HG02759 (cell line): ENCODE results near the gene JAK1.
A peak's percentile ranks its signal among the peaks of the same experiment; 100 is the strongest.

Experiments
- ATAC-seq: cut with Tn5 transposase; IDR thresholded peaks from one replicate; pipeline ENCODE4 v1.9.1; 2021; ENCODE audit warnings: mild to moderate bottlenecking, moderate library complexity; ENCODE audit not compliant: unreplicated experiment

The JAK1 gene

DNA sequence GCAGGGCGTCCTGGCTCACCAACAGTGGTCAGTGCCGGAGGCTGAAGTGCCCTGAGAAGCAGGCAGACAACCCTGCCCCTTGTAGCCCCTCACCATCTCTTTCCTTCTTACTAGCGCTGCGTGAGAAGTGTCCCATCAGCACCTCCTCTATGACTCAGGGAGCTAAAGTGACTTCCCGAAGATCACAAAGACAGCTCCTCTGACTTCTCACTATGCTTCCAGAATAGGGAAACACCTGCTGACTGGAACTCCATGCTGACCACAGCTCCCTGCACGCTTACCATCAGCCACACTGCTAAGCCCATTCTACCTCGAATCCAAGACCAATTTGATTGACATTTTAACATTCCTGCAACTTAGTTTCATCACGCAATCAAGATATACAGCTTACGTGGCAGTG, 92.8 kb downstream of the JAK1 start:
- ATAC-seq = no peak

DNA sequence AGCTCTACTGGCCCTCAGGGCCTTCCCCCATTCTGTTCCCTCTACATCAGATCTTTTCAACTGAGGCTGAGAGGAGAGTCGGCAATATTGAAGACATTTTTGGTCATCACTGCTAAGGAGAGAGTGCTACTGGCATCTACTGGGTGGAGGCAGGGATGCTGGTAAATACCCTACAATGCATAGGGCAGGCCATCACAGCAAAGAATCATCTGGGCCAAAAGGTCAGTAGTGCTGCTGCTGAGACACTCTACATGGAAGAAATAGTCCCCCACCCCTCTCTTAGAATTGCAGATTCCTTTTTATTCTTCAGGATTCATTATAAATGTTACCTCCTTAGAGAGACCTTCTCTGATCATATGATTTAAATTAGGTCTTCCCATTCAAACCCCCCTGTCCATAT, 94.3 kb downstream of the JAK1 start:
- no peak for ATAC-seq

DNA sequence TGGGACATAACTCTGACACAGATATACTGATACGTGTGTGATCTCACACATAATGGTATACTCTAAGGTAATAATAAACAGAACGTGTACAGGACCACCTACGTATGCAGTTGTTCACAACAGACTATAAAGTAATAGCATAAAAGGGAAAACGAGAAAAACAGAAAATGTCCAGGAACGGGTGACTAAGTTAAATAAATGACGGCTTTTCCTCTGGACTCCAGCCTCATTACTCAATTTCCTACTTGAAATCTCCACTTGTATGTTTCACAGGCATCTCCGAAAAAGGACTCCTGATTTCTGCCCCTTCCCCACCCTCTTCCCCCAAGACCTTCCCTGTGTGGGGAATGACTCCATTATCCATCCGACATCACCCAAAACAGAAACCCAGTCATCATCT, 95.1 kb downstream of the JAK1 start:
- no peak for ATAC-seq

DNA sequence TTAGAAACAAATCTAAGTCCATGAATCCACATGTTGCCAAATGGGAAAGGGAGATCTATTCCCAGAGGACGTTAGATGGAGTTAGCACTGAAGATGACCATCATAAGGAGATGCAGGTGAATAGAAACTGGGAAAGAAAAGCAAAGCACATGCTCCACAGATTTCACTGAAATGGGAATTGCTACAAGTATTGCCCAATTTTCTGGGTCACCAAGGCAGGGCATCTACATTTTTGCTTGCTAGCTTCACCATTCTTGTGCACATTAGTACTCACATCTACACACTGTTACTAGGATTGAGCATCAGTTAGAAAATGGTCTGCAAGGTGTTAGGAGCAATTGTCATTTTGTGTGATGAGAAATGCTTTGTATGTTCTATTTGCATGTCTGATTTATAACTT, 99.1 kb downstream of the JAK1 start:
- ATAC-seq = no peak

DNA sequence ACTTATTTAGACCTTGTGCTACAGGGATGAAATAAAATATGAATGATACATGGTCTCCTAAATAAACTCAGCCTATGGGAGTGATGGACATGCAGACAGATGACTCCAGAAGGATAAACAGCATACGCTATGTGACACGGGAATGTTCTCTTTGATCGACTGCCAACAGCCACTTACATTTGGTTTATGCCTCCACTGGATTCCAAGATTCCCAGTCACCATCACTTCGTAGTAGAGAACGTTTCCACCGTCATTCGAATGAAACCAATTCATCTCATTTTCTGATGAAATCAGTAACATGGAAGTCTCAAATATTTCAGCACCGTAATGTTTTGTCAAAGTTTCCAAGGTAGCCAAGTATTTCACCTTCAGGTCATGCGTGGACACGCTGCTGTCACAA, 99.7 kb downstream of the JAK1 start:
- no peak for ATAC-seq

DNA sequence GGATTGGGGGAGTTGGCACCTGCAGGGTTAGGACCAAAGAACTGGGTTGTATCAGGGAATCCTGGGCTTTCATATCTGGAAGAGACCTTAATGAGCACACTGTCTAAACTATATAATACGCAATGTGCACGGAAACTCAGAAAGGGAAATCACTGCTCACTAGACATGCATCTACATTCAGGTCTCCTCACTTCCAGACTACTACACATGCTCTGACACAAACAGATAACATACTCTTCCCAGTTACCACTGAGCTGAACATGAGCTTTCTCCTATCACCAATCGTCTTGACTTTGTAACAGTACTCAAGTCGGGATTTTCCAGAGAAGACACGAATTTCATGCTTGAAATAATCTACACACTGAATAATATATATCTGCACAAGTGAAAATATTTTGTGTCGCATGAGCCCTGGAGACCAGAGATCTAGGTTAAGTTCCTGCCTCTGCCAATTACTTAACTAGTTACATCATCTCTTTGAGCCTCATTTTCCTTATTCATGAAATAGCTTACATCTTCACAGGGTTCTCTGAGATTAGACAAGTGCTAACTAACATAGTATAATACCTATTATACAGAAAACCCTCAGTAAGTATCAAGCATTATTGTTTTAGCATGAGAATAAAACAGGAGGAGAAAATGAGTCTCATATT, 101.1 kb downstream of the JAK1 start:
- no peak for ATAC-seq

DNA sequence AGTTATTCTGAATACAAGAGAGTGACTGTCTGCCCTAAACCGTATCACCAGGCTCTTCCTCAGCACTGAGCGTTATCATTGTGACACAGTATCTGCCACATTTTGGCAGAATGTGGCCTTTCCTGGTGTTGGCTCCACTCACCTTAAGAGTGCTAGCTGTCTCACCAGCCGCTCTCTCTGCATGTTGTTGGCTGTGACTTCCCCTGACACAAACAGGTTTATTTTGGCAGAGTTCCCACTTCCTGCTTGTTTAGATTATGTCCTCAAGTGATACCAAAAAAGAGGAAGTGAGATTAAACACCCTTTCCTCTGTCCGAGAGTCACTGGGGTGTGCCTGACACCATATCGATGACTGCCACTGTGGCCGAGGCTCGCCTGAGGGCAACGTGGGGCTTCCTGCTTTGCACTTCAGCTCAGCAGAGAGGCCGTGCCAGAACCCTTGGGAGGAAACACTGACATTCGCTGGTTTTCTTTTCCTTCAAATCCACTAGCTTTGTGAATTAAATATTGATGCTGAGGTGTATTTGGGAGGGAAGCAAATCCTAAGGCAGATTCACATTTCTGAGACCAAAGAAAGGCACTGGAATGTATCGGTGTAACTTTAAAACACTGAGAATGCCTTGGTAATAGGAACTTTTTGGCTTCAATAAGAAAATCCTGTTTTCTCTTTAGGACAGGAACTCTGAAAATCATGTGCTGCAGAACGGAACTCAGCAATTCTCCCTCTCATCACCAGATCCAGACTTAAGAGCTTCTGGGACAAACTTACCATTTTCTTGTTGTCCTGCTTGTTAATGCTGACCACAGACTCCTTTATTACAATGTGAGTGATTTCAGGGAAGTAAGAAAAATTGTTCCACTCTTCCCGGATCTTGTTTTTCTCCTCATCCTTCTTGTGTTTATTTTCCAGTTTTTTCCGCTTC, 102.1 kb downstream of the JAK1 start:
- peak; percentile 100 for ATAC-seq

DNA sequence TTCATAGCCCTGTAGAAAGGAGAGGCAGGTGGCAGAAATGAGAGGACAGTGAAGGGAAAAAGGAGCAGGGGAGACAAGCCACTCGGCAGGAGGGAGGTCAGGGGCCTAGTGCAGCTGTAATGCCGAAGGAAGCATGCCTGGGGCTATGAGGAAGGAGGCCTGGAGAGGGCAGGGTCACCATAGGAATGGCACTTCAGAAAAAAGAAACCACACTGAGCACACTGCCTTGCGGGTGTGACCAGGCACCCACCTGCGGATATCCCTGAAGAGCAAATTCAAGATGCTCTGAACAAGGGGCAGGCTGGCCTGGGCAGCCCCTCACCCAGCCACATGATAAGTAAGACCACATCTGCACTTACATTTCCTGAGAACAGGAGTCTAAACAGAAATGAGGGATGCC, 104.7 kb downstream of the JAK1 start:
- no peak for ATAC-seq

DNA sequence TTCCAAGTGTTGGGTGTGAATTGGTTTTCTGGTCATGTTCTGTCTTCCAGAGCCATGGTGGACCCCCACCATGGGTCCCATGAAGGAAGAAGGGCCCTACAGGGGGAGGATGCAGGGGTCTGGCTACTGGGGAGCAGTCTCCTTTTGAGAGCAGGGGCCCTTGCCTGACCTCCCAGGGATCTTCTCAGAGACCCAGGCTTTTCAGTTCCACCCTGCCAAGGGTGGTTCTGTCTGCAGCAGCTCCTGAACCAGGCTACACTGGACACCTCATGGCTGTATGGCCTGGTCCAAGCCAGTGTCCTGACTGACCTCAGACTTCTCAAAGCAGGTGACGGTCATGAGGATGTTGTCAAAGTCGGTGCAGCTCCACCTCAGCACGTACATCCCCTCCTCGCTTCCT, 109.0 kb downstream of the JAK1 start:
- ATAC-seq = no peak

DNA sequence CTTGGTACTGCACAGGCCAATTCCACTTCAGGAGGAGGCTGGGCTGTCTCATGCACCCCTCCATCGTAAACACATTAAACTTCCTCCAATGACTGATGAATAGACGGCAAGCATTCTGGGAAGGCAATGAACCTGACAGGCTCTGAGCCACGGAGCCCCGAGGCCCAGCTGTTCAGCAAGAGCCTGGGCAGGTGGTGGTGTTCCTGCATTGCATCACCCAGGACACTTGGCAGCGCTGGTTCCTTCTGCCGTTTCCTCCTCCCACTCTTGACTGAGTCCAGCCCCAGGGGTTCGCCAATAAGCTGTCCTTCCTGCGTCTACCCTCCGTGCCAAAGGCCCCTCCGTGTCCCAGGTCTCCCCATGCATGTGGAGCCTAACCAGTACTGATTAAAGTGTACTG, 109.8 kb downstream of the JAK1 start:
- ATAC-seq = no peak

DNA sequence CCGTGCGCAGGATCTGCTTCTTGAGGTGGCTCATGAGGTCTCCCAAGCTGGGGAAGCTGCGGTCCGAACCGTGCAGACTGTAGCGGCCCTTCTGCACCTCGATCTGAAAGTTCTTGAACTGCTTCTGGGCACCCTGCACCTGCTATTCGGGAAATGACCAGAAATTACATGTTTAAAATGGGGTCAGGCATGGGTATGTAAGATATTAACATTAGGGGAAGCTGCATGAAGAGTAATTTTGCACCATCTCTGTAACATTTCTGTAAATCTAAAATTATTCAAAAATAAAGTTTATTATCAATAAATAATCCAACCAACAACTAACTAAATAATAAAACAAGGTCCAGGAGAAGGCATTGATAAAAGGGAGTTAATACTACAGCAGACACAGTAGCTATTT, 110.8 kb downstream of the JAK1 start:
- ATAC-seq = no peak

DNA sequence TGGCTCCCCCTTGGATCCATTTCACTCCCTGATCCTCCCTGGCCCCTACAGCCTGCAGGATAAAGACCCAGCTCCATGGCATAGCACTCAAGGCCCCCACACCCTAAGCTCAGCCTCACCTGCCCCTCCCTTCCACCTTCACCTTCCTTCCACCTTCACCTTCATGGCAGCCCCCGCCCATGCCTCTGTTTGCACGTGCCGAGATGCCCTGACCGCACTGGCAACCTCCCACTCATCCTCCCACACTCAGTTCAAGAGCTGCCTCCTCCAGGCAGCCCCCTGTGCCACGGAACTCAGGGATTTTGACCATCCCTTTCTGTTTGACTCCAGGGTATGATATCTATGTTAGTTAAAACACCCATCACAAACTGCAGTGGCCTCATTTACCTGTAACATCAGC, 111.7 kb downstream of the JAK1 start:
- ATAC-seq = no peak

DNA sequence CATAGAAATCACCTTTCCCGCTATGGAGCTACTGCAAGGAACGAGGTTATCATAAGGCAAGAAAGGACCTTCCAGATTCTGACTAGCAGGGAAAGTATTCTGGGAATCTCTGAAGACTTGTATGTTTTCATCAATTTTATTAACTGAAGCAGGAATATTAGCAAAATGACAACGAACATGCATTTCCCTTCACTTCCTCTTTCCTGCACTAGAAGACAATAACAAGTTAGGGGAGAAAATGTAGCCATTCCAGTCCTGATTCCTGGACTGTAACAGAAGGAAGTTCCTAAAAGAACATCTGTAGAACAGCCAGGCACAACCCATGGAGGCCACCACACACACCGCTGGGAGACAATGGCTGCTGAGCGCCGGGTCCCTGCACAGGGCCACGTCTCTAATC, 114.7 kb downstream of the JAK1 start:
- ATAC-seq = no peak

DNA sequence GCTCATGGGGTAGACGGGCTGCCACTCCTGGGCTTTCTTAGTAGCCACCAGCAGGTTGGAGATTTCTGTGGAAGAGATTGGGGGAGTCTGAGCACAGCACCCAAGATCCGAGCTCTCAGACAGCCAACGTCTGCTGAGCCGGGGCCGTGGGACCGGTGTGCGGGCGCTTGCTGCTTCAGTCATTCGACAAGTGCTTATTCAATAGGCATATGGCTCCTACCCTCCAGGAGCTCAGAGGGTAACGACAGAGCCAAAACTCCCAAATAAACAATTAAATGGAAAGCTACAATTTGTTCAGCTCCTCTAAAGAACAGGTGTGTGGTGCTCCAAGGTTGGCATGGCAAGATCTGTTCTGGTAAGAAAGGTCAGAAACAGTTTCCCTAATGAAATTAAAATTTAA, 115.5 kb downstream of the JAK1 start:
- ATAC-seq = no peak

DNA sequence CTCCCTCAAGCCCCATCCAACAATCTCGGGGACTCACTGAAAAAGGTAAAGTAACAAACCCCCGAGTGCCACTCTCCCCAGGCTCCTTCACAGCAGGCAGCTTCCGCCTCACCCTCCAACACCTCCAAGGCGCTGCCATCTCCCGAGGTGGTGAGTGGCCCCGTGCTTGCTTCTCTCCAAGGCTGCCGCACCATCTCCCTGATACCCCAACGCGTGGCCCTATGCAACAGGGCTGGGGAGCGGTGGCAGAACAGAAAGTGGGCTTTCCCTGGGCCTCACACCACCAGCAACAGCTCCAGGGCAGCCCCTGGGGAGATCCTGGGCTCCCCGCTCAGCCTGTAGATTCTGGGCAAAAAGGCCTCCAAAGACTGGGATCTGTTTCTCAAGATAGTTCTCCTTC, 116.4 kb downstream of the JAK1 start:
- ATAC-seq = no peak

DNA sequence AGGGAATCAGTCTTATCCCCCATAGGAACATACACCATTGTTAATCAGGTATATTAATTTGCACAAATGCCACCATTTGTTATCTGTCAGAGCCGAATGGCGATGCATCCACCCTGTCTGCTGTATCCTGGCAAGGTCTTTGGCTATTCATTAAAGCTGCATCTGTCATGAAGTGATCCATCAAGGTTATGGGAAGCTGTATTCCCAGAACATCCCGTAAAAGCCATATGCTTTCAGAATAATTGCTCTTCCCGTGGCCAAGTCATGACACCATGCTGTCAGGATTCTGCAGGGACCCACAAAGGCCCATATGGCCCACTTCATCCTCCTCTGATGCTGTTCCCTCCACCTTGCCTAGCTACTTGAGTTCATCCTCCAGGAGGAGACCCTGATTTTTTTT, 117.5 kb downstream of the JAK1 start:
- no peak for ATAC-seq

DNA sequence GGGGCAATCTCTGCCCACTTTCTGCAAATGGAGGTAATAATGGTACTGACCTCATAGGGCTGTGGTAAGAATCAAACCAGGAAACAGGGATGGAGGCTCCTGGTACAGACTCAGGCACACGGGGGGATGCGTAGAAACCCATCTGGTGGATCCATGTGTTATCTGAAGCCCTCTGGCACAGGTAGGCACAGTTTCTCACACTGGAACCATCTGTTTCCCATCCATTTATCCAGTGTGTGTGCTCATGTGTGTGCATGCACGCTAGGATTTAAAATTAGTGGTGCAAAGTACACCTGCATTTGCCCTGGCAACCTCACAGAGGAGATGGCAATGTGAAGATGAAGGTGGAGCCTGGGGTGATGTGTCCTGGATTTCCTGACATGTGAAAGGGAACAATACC, 118.2 kb downstream of the JAK1 start:
- no peak for ATAC-seq

DNA sequence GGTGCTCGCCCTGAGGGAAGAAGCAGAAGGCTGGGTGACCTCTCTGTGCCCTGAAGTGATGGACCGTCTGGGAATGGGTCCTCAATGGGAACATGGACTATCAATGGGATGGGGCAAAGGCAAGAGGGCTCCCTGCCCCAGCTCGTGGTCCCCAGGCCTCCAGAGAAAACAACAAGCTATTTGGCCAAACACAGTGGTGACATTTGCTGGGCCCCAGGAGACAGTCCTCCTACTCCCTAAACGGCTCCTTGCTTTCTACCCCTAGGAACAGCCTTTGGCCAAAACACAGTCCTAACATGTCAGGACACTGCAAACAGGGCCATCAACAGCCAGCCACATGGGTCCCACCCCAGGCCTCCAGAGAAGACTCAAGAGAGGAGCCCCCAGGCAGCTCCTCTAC, 118.7 kb downstream of the JAK1 start:
- ATAC-seq = no peak

DNA sequence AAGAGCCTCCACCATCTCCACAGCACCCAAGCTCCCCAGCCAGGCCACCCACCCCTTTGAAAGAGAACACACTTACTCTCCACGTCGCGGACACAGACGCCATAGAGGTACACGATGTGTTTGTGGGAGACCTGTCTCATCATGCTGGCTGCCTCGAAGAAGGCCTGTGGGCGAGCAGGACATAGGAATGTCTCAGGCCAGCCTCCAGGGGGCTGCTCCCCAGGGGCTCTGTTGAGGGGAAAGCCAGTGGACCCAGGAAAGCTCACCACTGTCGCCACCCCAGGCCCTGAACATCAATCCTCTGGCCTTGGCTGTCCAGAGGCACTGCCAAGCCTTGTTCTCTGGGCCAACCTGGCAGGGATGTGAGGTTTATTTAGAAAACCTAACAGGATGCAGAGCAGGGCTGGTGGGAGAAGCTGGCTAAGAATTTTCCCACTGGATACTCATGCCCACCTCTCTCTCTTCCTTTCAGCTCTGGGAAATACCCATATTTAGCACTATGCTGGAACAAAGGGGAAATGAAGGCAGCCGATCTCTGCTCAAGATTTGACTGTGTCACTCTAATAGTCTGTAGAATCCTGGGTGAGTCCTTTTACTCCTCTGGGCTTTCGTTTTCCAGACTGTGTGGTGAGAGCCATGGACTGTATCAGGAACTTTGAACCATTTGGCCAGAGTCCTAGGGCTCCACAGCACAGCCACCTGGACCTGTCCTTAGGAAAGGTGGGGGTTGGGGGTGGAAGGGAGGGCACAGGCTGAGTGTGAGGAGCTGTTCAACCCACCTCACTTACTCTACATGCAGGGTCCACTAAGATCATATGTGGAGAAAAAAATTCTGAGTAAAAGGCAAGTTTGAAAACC, 119.5 kb downstream of the JAK1 start:
- no peak for ATAC-seq

DNA sequence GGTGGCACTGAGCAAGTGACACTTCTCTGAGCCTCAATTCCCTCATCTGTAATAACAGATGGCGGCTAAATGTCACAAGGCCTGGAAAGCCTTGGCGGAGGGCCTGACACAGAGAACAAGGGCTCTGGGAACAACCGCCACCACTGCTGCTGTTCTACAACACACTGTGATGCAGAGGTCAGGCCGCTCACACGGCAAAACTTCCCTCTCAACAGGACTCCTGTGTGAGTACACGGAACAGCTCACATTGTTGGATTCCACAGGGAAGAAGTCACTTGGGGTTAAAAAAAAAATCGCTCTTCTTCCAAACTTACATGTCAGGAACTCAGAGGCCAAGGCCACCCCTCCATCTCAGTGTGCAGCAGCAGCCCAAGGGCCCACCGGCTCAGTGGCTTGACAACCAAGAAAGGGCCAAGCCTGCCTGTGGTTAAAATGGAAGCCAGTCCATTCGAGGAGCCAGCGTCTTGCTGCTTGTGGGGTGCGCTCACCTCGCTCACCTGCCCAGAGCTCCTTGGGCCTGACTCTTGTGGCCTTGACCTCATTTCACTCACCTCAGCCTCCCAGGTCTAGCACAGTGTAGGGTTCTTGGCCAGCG, 120.4 kb downstream of the JAK1 start:
- ATAC-seq = no peak

DNA sequence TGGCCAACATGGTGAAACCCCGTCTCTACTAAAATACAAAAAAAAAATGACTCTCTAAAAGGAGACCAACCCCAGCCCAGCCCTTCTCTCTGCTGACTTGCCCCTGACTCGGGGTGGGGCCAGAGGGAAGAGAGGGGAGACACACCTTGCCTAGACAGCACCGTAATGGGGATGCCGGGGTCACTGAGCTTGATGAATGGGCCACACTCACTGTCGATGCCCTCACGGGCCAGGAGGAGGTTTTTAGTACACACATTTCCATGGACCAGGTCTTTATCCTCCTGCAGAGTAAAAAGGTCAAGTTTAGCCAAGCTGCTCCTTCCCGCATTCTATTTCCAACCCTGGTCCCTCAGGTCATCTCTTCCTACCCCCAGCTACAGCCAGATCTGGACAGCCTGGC, 121.7 kb downstream of the JAK1 start:
- ATAC-seq = no peak
